HepG2 (cell line): ENCODE data around the gene PRDX2. TPM values are rescaled to one million over a fixed set of nuclear protein-coding genes. Genes with fewer than 3 reads are reported as not detected.

Experiments used
- ATAD3A ChIP-seq: sonication (generic); formaldehyde crosslinking; IDR thresholded peaks from 2 replicates; pipeline ENCODE4 v1.4.0; 2020; ENCODE audit warnings: missing genetic modification reagents
- CAMTA2 ChIP-seq: sonication (generic); formaldehyde crosslinking; IDR thresholded peaks from 2 replicates; pipeline ENCODE4 v1.4.0; 2020; ENCODE audit warnings: mild to moderate bottlenecking, missing genetic modification reagents, borderline replicate concordance
- CBFB ChIP-seq: sonication (generic); formaldehyde crosslinking; IDR thresholded peaks from 2 replicates; pipeline ENCODE4 v1.4.0; 2020; ENCODE audit warnings: missing genetic modification reagents
- CHCHD3 ChIP-seq: sonication (generic); formaldehyde crosslinking; IDR thresholded peaks from 2 replicates; pipeline ENCODE4 v1.8.0; 2022; ENCODE audit warnings: mild to moderate bottlenecking, missing genetic modification reagents, moderate library complexity
- E2F2 ChIP-seq: sonication (generic); formaldehyde crosslinking; IDR thresholded peaks from 2 replicates; pipeline ENCODE4 v1.4.0; 2020; ENCODE audit warnings: missing genetic modification reagents, borderline replicate concordance
- FOXO1 ChIP-seq: sonication (generic); formaldehyde crosslinking; IDR thresholded peaks from 2 replicates; pipeline ENCODE4 v1.4.0; 2020; ENCODE audit warnings: missing genetic modification reagents
- HNRNPH1 ChIP-seq: fragments of 200-400 bp; formaldehyde crosslinking; optimal IDR thresholded peaks from 2 replicates; pipeline ENCODE3; 2017; ENCODE audit warnings: mild to moderate bottlenecking, low read depth, low read length
- NR3C1 ChIP-seq: sonication (generic); formaldehyde crosslinking; IDR thresholded peaks from 2 replicates; pipeline ENCODE4 v1.4.0; 2020; ENCODE audit warnings: missing genetic modification reagents
- PCBP1 ChIP-seq: fragments of 200-400 bp; formaldehyde crosslinking; IDR thresholded peaks from 2 replicates; pipeline ENCODE4 v1.6.1; 2017; ENCODE audit warnings: mild to moderate bottlenecking, low read depth, low read length, borderline replicate concordance
- PITX1 ChIP-seq: sonication (generic); formaldehyde crosslinking; IDR thresholded peaks from 2 replicates; pipeline ENCODE4 v1.5.1; 2020; ENCODE audit warnings: mild to moderate bottlenecking, missing genetic modification reagents
- POGK ChIP-seq: sonication (generic); formaldehyde crosslinking; conservative IDR thresholded peaks from 2 replicates; pipeline ENCODE4 v1.8.0; 2022; ENCODE audit warnings: mild to moderate bottlenecking, moderate library complexity, missing genetic modification reagents
- POLR2AphosphoS2 ChIP-seq: IDR thresholded peaks from 2 replicates; pipeline ENCODE4 v1.6.1; 2011; ENCODE audit warnings: low read depth, low read length, improper control_type of control experiment
- RBFOX2 ChIP-seq: fragments of 200-400 bp; formaldehyde crosslinking; IDR thresholded peaks from 2 replicates; pipeline ENCODE4 v1.6.1; 2017; ENCODE audit warnings: low read depth, mild to moderate bottlenecking, low read length
- REXO4 ChIP-seq: sonication (generic); formaldehyde crosslinking; IDR thresholded peaks from 2 replicates; pipeline ENCODE4 v1.8.0; 2022; ENCODE audit warnings: missing genetic modification reagents, mild to moderate bottlenecking, borderline replicate concordance
- TCF7L2 ChIP-seq: IDR thresholded peaks from 2 replicates; pipeline ENCODE4 v1.6.1; 2011; ENCODE audit warnings: mild to moderate bottlenecking, low read depth, low read length, moderate library complexity
- ZNF121 ChIP-seq: sonication (generic); formaldehyde crosslinking; IDR thresholded peaks from 2 replicates; pipeline ENCODE4 v1.5.0; 2020; ENCODE audit warnings: mild to moderate bottlenecking, missing genetic modification reagents
- ZNF256 ChIP-seq: sonication (generic); formaldehyde crosslinking; conservative IDR thresholded peaks from 2 replicates; pipeline ENCODE4 v1.4.0; 2020; ENCODE audit warnings: missing genetic modification reagents
- ZNF317 ChIP-seq: sonication (generic); formaldehyde crosslinking; IDR thresholded peaks from 2 replicates; pipeline ENCODE4 v1.5.0; 2020; ENCODE audit warnings: mild to moderate bottlenecking, missing genetic modification reagents
- ZNF44 ChIP-seq: sonication (generic); formaldehyde crosslinking; IDR thresholded peaks from 2 replicates; pipeline ENCODE4 v1.5.1; 2020; ENCODE audit warnings: mild to moderate bottlenecking, missing genetic modification reagents
- ZNF546 ChIP-seq: sonication (generic); formaldehyde crosslinking; conservative IDR thresholded peaks from 2 replicates; pipeline ENCODE4 v1.8.1; 2023; ENCODE audit warnings: mild to moderate bottlenecking, missing genetic modification reagents
- ZNF678 ChIP-seq: sonication (generic); formaldehyde crosslinking; IDR thresholded peaks from 2 replicates; pipeline ENCODE4 v1.4.0; 2020; ENCODE audit warnings: mild to moderate bottlenecking, missing genetic modification reagents
- ZNF768 ChIP-seq: sonication (generic); formaldehyde crosslinking; IDR thresholded peaks from 2 replicates; pipeline ENCODE4 v1.4.0; 2020; ENCODE audit warnings: missing genetic modification reagents
- ZSCAN21 ChIP-seq: sonication (generic); formaldehyde crosslinking; IDR thresholded peaks from 2 replicates; pipeline ENCODE4 v1.8.0; 2022; ENCODE audit warnings: mild to moderate bottlenecking, missing genetic modification reagents, moderate library complexity, borderline replicate concordance
- polyA plus RNA-seq, 8 experiments: library from polyadenylated mRNA; depleted of rRNA in 3 of 8; stranded (reverse) in 7 of 8; unstranded in 1 of 8; fragments of >200 nt; fragmentation: Illumina TruSeq in 4 of 8; extraction: Trizol in 4 of 8; gene quantifications; 2 replicates each; pipeline versions ENCODE4 v1.2.1 to v1.2.3, GENCODE V29; 2011 to 2016; ENCODE audit warnings: low read depth in 4 of 8, missing spikeins in 1 of 8, mixed read lengths in 1 of 8; ENCODE audit not compliant: insufficient read depth in 1 of 8
- total RNA-seq, 5 experiments: library from RNA; depleted of rRNA; stranded (reverse); fragments of >200 nt; fragmentation: Illumina TruSeq; extraction: Trizol; gene quantifications; 2 replicates each; pipeline ENCODE4 v1.2.3, GENCODE V29; 2016; ENCODE audit warnings: low read depth in 1 of 5
- TF ChIP-seq, protein P1 (sequence below): sonication (generic); formaldehyde crosslinking; IDR thresholded peaks from 2 replicates; pipeline ENCODE4 v1.5.0; 2020; ENCODE audit warnings: missing genetic modification reagents
- TF ChIP-seq, protein P2 (sequence below): sonication (generic); IDR thresholded peaks from 2 replicates; pipeline ENCODE4 v1.6.1; 2016; ENCODE audit warnings: low read depth, borderline replicate concordance

The PRDX2 gene
- total and polyA plus RNA-seq, 2 of the 13 experiments (the other 11 are each of a cell fraction or from before 2014, with no cell fraction given) = 218 to 381 TPM

DNA sequence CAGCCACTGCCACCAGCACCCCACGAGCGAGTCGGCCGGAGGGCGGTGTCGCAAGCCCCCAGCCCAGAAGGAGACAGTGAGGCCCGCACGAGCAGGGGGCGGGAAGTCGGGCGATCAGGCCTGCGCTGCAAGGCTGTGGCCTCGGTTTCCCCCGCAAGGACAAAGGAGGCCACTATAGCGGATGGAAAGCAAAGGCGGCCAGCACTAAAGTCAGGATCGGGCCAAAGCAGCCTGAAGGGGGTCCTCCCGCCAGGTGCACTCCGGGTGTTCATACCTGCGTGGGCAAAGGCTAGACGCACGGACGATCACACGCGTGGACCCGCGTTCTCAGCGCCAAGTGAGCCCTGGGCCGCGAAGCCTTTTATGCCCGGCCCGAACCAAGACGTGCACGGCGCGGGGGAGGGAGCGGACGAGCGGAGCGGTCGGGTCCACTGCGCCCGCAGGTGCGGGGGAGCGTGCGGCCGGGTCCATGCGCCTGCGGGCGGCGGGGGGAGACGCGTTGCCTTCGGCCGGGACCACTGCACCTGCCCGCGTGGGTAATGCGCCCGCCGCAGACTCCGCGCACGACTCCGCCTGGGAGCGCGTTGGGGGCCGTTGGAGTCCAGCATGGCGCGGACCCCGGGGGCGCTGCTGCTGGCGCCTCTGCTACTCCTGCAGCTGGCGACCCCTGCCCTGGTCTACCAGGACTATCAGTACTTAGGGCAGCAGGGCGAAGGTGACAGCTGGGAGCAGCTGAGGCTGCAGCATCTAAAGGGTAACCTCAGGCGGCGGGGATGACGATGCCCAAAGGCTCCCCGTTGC is at the start of gene PRDX2, which contains the start of gene THSD8 (continued):
- TF ChIP-seq E2F2 (CRISPR knock-in tag) (0 out of 2 replicates have a peak, but pooled peaks have one; percentile 40), POLR2AphosphoS2 (no peak), CBFB (peak; percentile 88), CHCHD3 (CRISPR knock-in tag) (peak; percentile 71; the same call in 1 of the 2 replicates), ZNF768 (CRISPR knock-in tag) (no peak; the same call in 1 of the 2 replicates), NR3C1 (CRISPR knock-in tag) (no peak), ZNF121 (CRISPR knock-in tag) (peak; percentile 77), ZNF546 (CRISPR knock-in tag) (no peak; the same call in 1 of the 2 replicates), HNRNPH1 (no peak), REXO4 (CRISPR knock-in tag) (no peak), ZNF256 (CRISPR knock-in tag) (no peak), TCF7L2 (no peak), PCBP1 (0 out of 2 replicates have a peak, but pooled peaks have one; percentile 56), PITX1 (CRISPR knock-in tag) (peak; percentile 36; the same call in 1 of the 2 replicates), ZNF317 (CRISPR knock-in tag) (no peak), POGK (CRISPR knock-in tag) (peak; percentile 92), ZNF44 (CRISPR knock-in tag) (peak; percentile 60; the same call in 1 of the 2 replicates), FOXO1 (CRISPR knock-in tag) (peak; percentile 25; the same call in 1 of the 2 replicates), ATAD3A (CRISPR knock-in tag) (no peak), ZSCAN21 (CRISPR knock-in tag) (peak; percentile 62), ZNF678 (CRISPR knock-in tag) (peak; percentile 20; the same call in 1 of the 2 replicates), CAMTA2 (no peak), RBFOX2 (peak; percentile 98)
- TF ChIP-seq, protein P1, sequence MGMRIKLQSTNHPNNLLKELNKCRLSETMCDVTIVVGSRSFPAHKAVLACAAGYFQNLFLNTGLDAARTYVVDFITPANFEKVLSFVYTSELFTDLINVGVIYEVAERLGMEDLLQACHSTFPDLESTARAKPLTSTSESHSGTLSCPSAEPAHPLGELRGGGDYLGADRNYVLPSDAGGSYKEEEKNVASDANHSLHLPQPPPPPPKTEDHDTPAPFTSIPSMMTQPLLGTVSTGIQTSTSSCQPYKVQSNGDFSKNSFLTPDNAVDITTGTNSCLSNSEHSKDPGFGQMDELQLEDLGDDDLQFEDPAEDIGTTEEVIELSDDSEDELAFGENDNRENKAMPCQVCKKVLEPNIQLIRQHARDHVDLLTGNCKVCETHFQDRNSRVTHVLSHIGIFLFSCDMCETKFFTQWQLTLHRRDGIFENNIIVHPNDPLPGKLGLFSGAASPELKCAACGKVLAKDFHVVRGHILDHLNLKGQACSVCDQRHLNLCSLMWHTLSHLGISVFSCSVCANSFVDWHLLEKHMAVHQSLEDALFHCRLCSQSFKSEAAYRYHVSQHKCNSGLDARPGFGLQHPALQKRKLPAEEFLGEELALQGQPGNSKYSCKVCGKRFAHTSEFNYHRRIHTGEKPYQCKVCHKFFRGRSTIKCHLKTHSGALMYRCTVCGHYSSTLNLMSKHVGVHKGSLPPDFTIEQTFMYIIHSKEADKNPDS (CRISPR knock-in tag) = peak; percentile 95
- TF ChIP-seq, protein P2, sequence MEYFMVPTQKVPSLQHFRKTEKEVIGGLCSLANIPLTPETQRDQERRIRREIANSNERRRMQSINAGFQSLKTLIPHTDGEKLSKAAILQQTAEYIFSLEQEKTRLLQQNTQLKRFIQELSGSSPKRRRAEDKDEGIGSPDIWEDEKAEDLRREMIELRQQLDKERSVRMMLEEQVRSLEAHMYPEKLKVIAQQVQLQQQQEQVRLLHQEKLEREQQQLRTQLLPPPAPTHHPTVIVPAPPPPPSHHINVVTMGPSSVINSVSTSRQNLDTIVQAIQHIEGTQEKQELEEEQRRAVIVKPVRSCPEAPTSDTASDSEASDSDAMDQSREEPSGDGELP = peak; percentile 85
